HEK293T (cell line): ENCODE data around the gene DCN.

Experiments used
- CTCF ChIA-PET: fragments of 350-600 bp; formaldehyde crosslinking; extraction: SDS; loops from one replicate; lab custom pipeline; 2021; ENCODE audit warnings: antibody characterized with exemption, inconsistent platforms; lab: Yijun Ruan, JAX
- POLR2A ChIA-PET: fragments of 350-600 bp; formaldehyde crosslinking; extraction: SDS; loops from one replicate; lab custom pipeline; 2020; ENCODE audit warnings: antibody characterized with exemption, inconsistent platforms; lab: Yijun Ruan, JAX
- DNase-seq: peaks from one replicate; pipeline ENCODE4 v3.0.0; 2012; ENCODE audit warnings: mixed read lengths; ENCODE audit errors: extremely low spot score
- ARNT ChIP-seq: fragments of 450-650 bp; IDR thresholded peaks from 2 replicates; pipeline ENCODE4 v1.6.1; 2017; ENCODE audit warnings: mild to moderate bottlenecking
- BHLHE40 ChIP-seq: fragments of 450-650 bp; IDR thresholded peaks from 2 replicates; pipeline ENCODE4 v1.6.1; 2016; ENCODE audit warnings: mild to moderate bottlenecking, moderate library complexity, borderline replicate concordance
- CTBP1 ChIP-seq: fragments of 450-650 bp; IDR thresholded peaks from 2 replicates; pipeline ENCODE4 v1.6.1; 2016; ENCODE audit warnings: borderline replicate concordance
- ELF4 ChIP-seq: fragments of 450-650 bp; IDR thresholded peaks from 2 replicates; pipeline ENCODE4 v1.6.1; 2017; ENCODE audit warnings: antibody characterized with exemption
- FOXA1 ChIP-seq: fragments of 450-650 bp; IDR thresholded peaks from 2 replicates; pipeline ENCODE4 v1.6.1; 2016; ENCODE audit warnings: mild to moderate bottlenecking
- FOXK2 ChIP-seq: fragments of 450-650 bp; IDR thresholded peaks from 2 replicates; pipeline ENCODE4 v1.6.1; 2016; ENCODE audit warnings: mild to moderate bottlenecking
- FOXM1 ChIP-seq: fragments of 450-650 bp; IDR thresholded peaks from 2 replicates; pipeline ENCODE4 v1.6.1; 2017; ENCODE audit warnings: mild to moderate bottlenecking, borderline replicate concordance
- HDGF ChIP-seq: fragments of 450-650 bp; IDR thresholded peaks from 2 replicates; pipeline ENCODE4 v1.6.1; 2017; ENCODE audit warnings: antibody characterized with exemption, borderline replicate concordance
- L3MBTL2 ChIP-seq: fragments of 450-650 bp; conservative IDR thresholded peaks from 2 replicates; pipeline ENCODE4 v1.6.1; 2016; ENCODE audit warnings: mild to moderate bottlenecking
- LEF1 ChIP-seq: fragments of 450-650 bp; IDR thresholded peaks from 2 replicates; pipeline ENCODE4 v1.6.1; 2017; ENCODE audit warnings: mild to moderate bottlenecking, borderline replicate concordance
- NFRKB ChIP-seq: fragments of 450-650 bp; IDR thresholded peaks from 2 replicates; pipeline ENCODE4 v1.6.1; 2016; ENCODE audit warnings: mild to moderate bottlenecking, moderate library complexity
- PKNOX1 ChIP-seq: fragments of 450-650 bp; IDR thresholded peaks from 2 replicates; pipeline ENCODE4 v1.6.1; 2016
- SP1 ChIP-seq: fragments of 450-650 bp; IDR thresholded peaks from 2 replicates; pipeline ENCODE4 v1.6.1; 2017
- SUZ12 ChIP-seq: fragments of 450-650 bp; IDR thresholded peaks from 2 replicates; pipeline ENCODE4 v1.6.1; 2016; ENCODE audit warnings: mild to moderate bottlenecking
- TARDBP ChIP-seq: fragments of 450-650 bp; IDR thresholded peaks from 2 replicates; pipeline ENCODE4 v1.6.1; 2016
- ZNF384 ChIP-seq: fragments of 450-650 bp; IDR thresholded peaks from 2 replicates; pipeline ENCODE4 v1.6.1; 2016

DCN gene

GRCh38 chr12:91093341-91093740 lies 89.3 kb downstream of the DCN start:
- POLR2A ChIA-PET = no interaction called here
- DNase-seq = no peak
- CTCF ChIA-PET = no interaction called here
- TF ChIP-seq NFRKB (no peak), BHLHE40 (no peak), L3MBTL2 (no peak), TARDBP (no peak), CTBP1 (no peak), FOXK2 (no peak), SUZ12 (no peak), SP1 (no peak), ARNT (no peak), LEF1 (no peak), FOXA1 (no peak), FOXM1 (no peak), PKNOX1 (no peak)

- no peak for TF ChIP-seq FOXK2
- TF ChIP-seq SP1 = no peak
- no peak for TF ChIP-seq TARDBP
- no peak for TF ChIP-seq NFRKB
- TF ChIP-seq FOXA1 = no peak
- TF ChIP-seq BHLHE40 = no peak
- TF ChIP-seq LEF1 = no peak
- TF ChIP-seq ZNF384 = no peak
- no peak for TF ChIP-seq FOXM1
- TF ChIP-seq PKNOX1 = no peak
- TF ChIP-seq CTBP1 = no peak
- TF ChIP-seq HDGF = no peak
- TF ChIP-seq ARNT = no peak
- TF ChIP-seq SUZ12 = no peak
- no peak for TF ChIP-seq L3MBTL2
- no peak for TF ChIP-seq ELF4
- ChIA-PET POLR2A (no interaction called here), CTCF (no interaction called here)
- DNase-seq = no peak
These were observed 90.5 kb downstream of the DCN start for GRCh38 chr12:91091916-91092715.
